ENCODE results near the gene CACNB4.

- TF ChIP-seq CTCF (IDR thresholded peaks at IDR 0.05): no peak
- TF ChIP-seq POLR2A (IDR thresholded peaks at IDR 0.05): no peak
- TF ChIP-seq POLR2AphosphoS5 (IDR thresholded peaks at IDR 0.05): no peak
- TF ChIP-seq EP300 (IDR thresholded peaks at IDR 0.05): no peak
Observed at GRCh38 chr2:151979694-151980093, 119.2 kb downstream of the CACNB4 start.

All from sigmoid colon (tissue), 4 donors.